Frontal cortex (tissue), 4 donors: Measurements from ENCODE around the gene ADGRL1. TPM values are rescaled to one million over a fixed set of nuclear protein-coding genes. Genes with fewer than 3 reads are reported as not detected.
"Not testable (repeated sequence)": the region's sequence is repeated elsewhere in the genome, so short reads cannot be mapped to it uniquely, and the experiment has no call there.

Experiments
- DNase-seq, 2 donors: peaks; one replicate each; pipeline ENCODE4 v3.0.0; 2012; ENCODE audit warnings: low spot score in 2 of 2
- FAIRE-seq: peaks from 2 replicates; lab custom pipeline; 2012; peaks lifted over from hg19 to GRCh38; lab: Jason Lieb, UNC
- total RNA-seq: library from RNA; depleted of rRNA; stranded (reverse); fragments of >200 nt; gene quantifications from one replicate; pipeline ENCODE4 v1.2.3, GENCODE V29; 2014
- donor health status: control.
- donor health status: control.
- donor health status: control.

Gene ADGRL1
- total RNA-seq, 1 donor from 2014 or later, result 41.6 TPM

- no peak for FAIRE-seq
- no peak for DNase-seq
Observed at GRCh38 chr19:14148751-14149410, 57.1 kb downstream of the ADGRL1 start.

GRCh38 chr19:14147797-14148605 is 58.0 kb downstream of the ADGRL1 start:
- peak; percentile 77 to 86 for DNase-seq
- FAIRE-seq, result no peak

GRCh38 chr19:14146789-14147216 is 59.2 kb downstream of the ADGRL1 start:
- no peak for DNase-seq
- FAIRE-seq, result no peak

- not testable (repeated sequence) for DNase-seq, FAIRE-seq
Observed at GRCh38 chr19:14146169-14146568, 59.8 kb downstream of the ADGRL1 start.

GRCh38 chr19:14145381-14145780 is 60.6 kb downstream of the ADGRL1 start:
- DNase-seq (no peak), FAIRE-seq (no peak)

GRCh38 chr19:14142262-14143190 is 63.4 kb downstream of the ADGRL1 start:
- no peak for DNase-seq
- FAIRE-seq, result no peak

GRCh38 chr19:14141041-14141440 is 64.9 kb downstream of the ADGRL1 start:
- FAIRE-seq, result no peak
- no peak for DNase-seq

GRCh38 chr19:14139944-14140343 is 66.0 kb downstream of the ADGRL1 start:
- DNase-seq (no peak), FAIRE-seq (no peak)

GRCh38 chr19:14138576-14139265 is 67.2 kb downstream of the ADGRL1 start:
- DNase-seq (peak in 1 of 2 donors; percentile 27), FAIRE-seq (no peak)

- FAIRE-seq, result peak; percentile 91
- peak; percentile 97 for DNase-seq
Observed at GRCh38 chr19:14136509-14137281, 69.3 kb downstream of the ADGRL1 start, which contains the start of gene ASF1B. Gene ASF1B, minus strand, starts transcription at chr19:14136589. Its CDS starts 133 bp downstream, at chr19:14136456.

- FAIRE-seq, result no peak
- no peak for DNase-seq
Observed at GRCh38 chr19:14135985-14136508, 69.9 kb downstream of the ADGRL1 start.

- FAIRE-seq (no peak), DNase-seq (no peak)
Observed at GRCh38 chr19:14135355-14135754, 70.6 kb downstream of the ADGRL1 start.

- no peak for FAIRE-seq
- no peak for DNase-seq
Observed at GRCh38 chr19:14127929-14128509, 78.0 kb downstream of the ADGRL1 start.

- DNase-seq (no peak), FAIRE-seq (no peak)
Observed at GRCh38 chr19:14127176-14127575, 78.8 kb downstream of the ADGRL1 start.

- DNase-seq (no peak), FAIRE-seq (no peak)
Observed at GRCh38 chr19:14122924-14123323, 83.0 kb downstream of the ADGRL1 start.

GRCh38 chr19:14120497-14120780 is 85.5 kb downstream of the ADGRL1 start:
- DNase-seq, result no peak
- no peak for FAIRE-seq

- DNase-seq (no peak), FAIRE-seq (no peak)
Observed at GRCh38 chr19:14119644-14120496, 86.1 kb downstream of the ADGRL1 start.
